Measurements from ENCODE around the gene THADA. TPM values are rescaled to one million over a fixed set of nuclear protein-coding genes. Genes with fewer than 3 reads are reported as not detected.
"Not testable (repeated sequence)": the region's sequence is repeated elsewhere in the genome, so short reads cannot be mapped to it uniquely, and the experiment has no call there.

Gene THADA
- total RNA-seq, 1 experiment from 2014 or later, result 29.4 TPM

DNA sequence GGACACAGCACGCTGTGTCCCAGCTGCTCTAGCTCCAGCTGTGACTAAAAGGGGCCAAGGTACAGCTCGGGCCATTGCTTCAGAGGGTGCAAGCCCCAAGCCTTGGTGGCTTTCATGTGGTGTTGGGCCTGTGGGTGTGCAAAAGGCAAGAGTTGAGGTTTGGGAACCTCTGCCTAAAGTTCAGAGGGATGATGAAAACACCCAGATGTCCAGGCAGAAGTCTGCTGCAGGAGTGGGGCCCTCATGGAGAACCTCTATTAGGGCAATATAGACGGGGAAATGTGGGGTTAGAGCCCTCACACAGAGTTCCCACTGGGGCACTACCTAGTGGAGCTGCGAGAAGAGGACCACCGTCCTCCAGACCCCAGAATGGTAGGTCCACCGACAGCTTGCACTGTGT, 311.5 kb downstream of the THADA start:
- H3K27me3 ChIP-seq (ENCODE audit: low read length); H3K27ac ChIP-seq (ENCODE audit: low read length); H3K4me3 ChIP-seq (ENCODE audit: low read length); H4K20me1 ChIP-seq (ENCODE audit: insufficient read depth, low read depth, low read length); H3K4me1 ChIP-seq (ENCODE audit: low read length); H3K9me2 ChIP-seq (replicated peaks; ENCODE audit: insufficient read depth, low read length); H2AFZ ChIP-seq (ENCODE audit: low read length); H3K4me2 ChIP-seq (ENCODE audit: low read depth, low read length, poor library complexity, severe bottlenecking); H3K79me2 ChIP-seq (ENCODE audit: low read length); DNase-seq; H3K9ac ChIP-seq (ENCODE audit: low read length): not testable (repeated sequence)
- Histone ChIP-seq H3K36me3 (ENCODE audit: insufficient read depth, low read length) (peaks cover 31% of the 10 kb centered on the region), H3K9me3 (ENCODE audit: low read length) (peaks cover 12% of the 10 kb centered on the region; the same call in 1 of the 2 replicates)

DNA sequence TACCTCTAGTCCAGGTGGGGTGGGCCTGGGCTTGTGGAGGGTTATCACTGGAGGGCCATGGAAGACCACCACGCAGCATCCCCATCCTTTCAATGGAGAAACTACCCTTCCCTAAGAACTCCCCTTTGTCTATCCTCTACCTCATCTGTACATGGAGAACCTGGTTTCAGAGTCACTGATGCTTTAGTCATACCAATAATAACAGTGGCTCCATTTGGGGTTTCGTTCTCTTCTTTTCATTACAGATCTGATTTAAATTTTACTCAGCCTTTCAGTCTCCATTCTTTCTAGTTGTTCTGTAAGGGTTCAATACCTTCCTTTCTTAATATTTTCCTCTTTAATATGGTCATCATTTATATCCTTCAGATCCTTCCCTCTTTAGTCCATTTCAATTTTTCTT, 314.8 kb downstream of the THADA start:
- Histone ChIP-seq H3K9ac (ENCODE audit: low read length) (no peak overlapping the region), H3K27me3 (ENCODE audit: low read length) (no peaks in the 10 kb centered on the region), H2AFZ (ENCODE audit: low read length) (no peak overlapping the region), H3K9me2 (replicated peaks; ENCODE audit: insufficient read depth, low read length) (no peaks in the 10 kb centered on the region), H3K4me2 (ENCODE audit: low read depth, low read length, poor library complexity, severe bottlenecking) (no peak overlapping the region), H3K79me2 (ENCODE audit: low read length) (no peaks in the 10 kb centered on the region), H3K9me3 (ENCODE audit: low read length) (peaks cover 12% of the 10 kb centered on the region; the same call in 1 of the 2 replicates), H3K36me3 (ENCODE audit: insufficient read depth, low read length) (peaks cover 20% of the 10 kb centered on the region), H3K4me1 (ENCODE audit: low read length) (peaks cover 11% of the 10 kb centered on the region), H3K27ac (ENCODE audit: low read length) (no peak overlapping the region), H4K20me1 (ENCODE audit: insufficient read depth, low read depth, low read length) (no peaks in the 10 kb centered on the region), H3K4me3 (ENCODE audit: low read length) (no peak overlapping the region)
- DNase-seq, result no peak

DNA sequence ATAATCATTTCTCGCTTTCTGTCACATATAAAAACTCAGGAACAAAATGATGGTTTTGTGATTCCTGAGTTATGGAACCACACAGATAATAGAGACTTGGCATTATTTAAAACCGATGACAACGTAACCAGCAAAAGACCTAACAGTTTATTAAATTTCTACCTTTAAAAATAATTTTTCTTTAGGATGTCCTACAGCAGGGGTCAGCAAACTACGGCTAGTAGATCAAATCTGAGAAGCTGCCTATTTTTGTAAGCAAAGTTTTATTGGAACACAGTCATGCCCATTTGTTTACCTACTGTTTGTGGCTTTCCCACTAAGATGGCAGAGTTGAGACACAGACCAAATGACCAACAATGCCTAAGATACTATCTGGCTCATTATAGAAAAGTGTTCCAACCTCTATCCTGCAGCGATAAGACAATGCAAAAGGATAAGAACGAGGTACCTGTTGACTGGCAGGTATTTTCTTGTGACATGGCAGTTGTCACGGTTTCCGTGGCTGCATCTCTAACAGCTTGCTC, 316.5 kb downstream of the THADA start:
- Histone ChIP-seq H3K79me2 (ENCODE audit: low read length) (no peaks in the 10 kb centered on the region), H4K20me1 (ENCODE audit: insufficient read depth, low read depth, low read length) (no peaks in the 10 kb centered on the region), H3K9me2 (replicated peaks; ENCODE audit: insufficient read depth, low read length) (no peaks in the 10 kb centered on the region), H3K36me3 (ENCODE audit: insufficient read depth, low read length) (peaks cover 6% of the 10 kb centered on the region; the same call in 1 of the 2 replicates), H3K9ac (ENCODE audit: low read length) (no peak overlapping the region), H3K27me3 (ENCODE audit: low read length) (no peaks in the 10 kb centered on the region), H3K4me3 (ENCODE audit: low read length) (no peak overlapping the region), H3K9me3 (ENCODE audit: low read length) (peaks cover 3% of the 10 kb centered on the region; the same call in 1 of the 2 replicates), H2AFZ (ENCODE audit: low read length) (no peak overlapping the region), H3K27ac (ENCODE audit: low read length) (no peak overlapping the region), H3K4me2 (ENCODE audit: low read depth, low read length, poor library complexity, severe bottlenecking) (no peak overlapping the region), H3K4me1 (ENCODE audit: low read length) (peaks cover 11% of the 10 kb centered on the region)
- no peak for DNase-seq

DNA sequence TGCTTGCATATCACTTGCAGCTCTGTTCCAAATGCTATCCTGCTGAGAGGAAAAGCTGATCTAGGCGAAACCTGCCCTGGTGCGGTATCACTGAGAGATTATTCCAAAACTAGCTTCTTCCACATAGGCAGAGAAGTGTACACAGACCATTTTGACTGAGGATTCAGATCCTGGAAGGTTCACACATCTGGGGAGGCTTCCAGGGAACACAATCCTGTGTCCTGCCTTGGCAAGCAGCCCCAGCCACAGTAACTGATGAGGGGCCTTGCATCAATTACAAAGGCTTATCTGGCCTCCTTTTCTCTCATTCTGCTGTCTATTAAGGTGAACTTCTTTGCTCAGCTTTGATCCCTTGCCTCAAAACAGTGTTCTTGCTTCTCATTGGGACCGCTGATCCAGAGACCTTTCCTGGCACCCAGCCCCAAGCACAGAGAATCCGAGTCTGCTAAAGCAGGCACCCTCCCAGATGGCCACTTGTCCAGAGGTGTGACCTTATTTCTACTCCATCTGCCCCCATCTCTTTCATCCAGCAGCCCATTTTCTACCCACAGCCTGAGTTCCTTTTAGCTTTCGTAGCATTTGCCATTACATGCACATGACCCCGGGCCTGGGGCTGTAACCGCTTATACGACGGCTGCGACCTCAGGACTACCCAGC, 317.1 kb downstream of the THADA start:
- Histone ChIP-seq H3K4me2 (ENCODE audit: low read depth, low read length, poor library complexity, severe bottlenecking) (no peak overlapping the region), H3K4me3 (ENCODE audit: low read length) (no peak overlapping the region), H3K36me3 (ENCODE audit: insufficient read depth, low read length) (no peaks in the 10 kb centered on the region; the same call in 1 of the 2 replicates), H3K9me2 (replicated peaks; ENCODE audit: insufficient read depth, low read length) (no peaks in the 10 kb centered on the region), H3K79me2 (ENCODE audit: low read length) (no peaks in the 10 kb centered on the region), H2AFZ (ENCODE audit: low read length) (no peak overlapping the region), H3K27me3 (ENCODE audit: low read length) (no peaks in the 10 kb centered on the region), H3K9ac (ENCODE audit: low read length) (no peak overlapping the region), H3K4me1 (ENCODE audit: low read length) (peaks cover 11% of the 10 kb centered on the region), H3K9me3 (ENCODE audit: low read length) (no peaks in the 10 kb centered on the region), H4K20me1 (ENCODE audit: insufficient read depth, low read depth, low read length) (no peaks in the 10 kb centered on the region), H3K27ac (ENCODE audit: low read length) (no peak overlapping the region)
- no peak for DNase-seq

DNA sequence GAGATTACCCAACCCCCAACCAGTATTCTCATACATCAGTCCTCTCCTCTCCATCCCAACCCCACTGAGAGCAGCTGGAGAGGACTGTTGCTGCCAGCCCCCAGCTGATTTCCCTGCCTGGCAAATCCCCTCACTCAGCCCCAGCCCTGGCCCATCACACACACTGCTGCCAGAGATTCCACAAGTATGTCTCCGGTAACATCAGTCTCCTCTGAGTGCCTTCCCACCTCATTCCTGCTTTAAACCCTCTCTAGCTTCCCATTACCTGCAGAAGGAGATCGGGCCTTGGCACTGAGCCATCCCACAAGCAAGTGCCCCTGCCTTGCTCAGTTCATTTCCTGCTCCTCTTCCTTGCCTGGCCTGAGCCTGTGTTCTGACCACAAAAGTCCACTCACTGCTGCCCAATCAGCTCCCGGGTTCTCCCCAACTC, 318.9 kb downstream of the THADA start:
- no peak overlapping the region for H2AFZ ChIP-seq (ENCODE audit: low read length)
- DNase-seq, result no peak
- H3K27me3 ChIP-seq (ENCODE audit: low read length), result no peaks in the 10 kb centered on the region
- H3K79me2 ChIP-seq (ENCODE audit: low read length), result no peaks in the 10 kb centered on the region
- no peaks in the 10 kb centered on the region for H3K36me3 ChIP-seq (ENCODE audit: insufficient read depth, low read length)
- peaks cover 11% of the 10 kb centered on the region for H3K4me1 ChIP-seq (ENCODE audit: low read length)
- H4K20me1 ChIP-seq (ENCODE audit: insufficient read depth, low read depth, low read length), result no peaks in the 10 kb centered on the region
- no peak overlapping the region for H3K9ac ChIP-seq (ENCODE audit: low read length)
- no peak overlapping the region for H3K4me2 ChIP-seq (ENCODE audit: low read depth, low read length, poor library complexity, severe bottlenecking)
- no peaks in the 10 kb centered on the region for H3K9me3 ChIP-seq (ENCODE audit: low read length)
- H3K4me3 ChIP-seq (ENCODE audit: low read length), result no peak overlapping the region
- no peaks in the 10 kb centered on the region for H3K9me2 ChIP-seq (replicated peaks; ENCODE audit: insufficient read depth, low read length)
- no peak overlapping the region for H3K27ac ChIP-seq (ENCODE audit: low read length)

DNA sequence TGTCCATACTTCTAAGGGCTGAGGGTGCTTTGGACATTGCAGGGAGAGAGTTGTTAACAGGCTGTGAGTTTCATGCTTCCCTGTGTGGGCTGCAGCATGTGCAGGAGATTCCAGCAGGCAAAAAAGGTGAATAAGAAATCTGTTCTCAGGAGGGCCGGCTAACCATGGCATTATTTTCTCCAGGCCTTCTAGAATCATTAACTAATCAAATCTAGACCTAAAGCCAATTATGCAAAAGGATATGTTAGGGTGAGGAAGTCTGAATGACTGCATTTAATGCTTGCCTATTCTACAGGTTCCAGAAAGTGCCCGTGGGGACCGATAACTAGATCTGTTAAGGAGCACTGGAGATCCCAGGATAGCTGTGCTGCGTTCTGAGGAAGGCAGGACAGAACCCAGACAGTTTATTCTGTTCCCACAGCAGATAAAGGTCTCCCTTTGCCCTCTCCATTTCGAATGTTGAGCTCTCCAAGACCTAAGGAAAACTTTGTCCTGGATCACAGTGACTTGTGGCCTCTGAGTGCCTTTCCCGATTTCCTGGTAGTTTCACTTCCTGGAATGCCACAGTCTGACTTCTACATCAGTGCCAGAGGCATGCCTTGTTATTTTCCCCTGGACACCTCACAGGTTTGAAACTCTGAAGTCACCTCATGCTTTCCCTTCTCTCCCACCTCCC, 319.4 kb downstream of the THADA start:
- no peak overlapping the region for H3K27ac ChIP-seq (ENCODE audit: low read length)
- no peak overlapping the region for H2AFZ ChIP-seq (ENCODE audit: low read length)
- no peak for DNase-seq
- H3K9me3 ChIP-seq (ENCODE audit: low read length), result no peaks in the 10 kb centered on the region
- peaks cover 11% of the 10 kb centered on the region for H3K4me1 ChIP-seq (ENCODE audit: low read length)
- H4K20me1 ChIP-seq (ENCODE audit: insufficient read depth, low read depth, low read length), result no peaks in the 10 kb centered on the region
- H3K4me3 ChIP-seq (ENCODE audit: low read length), result no peak overlapping the region
- H3K79me2 ChIP-seq (ENCODE audit: low read length), result no peaks in the 10 kb centered on the region
- no peak overlapping the region for H3K4me2 ChIP-seq (ENCODE audit: low read depth, low read length, poor library complexity, severe bottlenecking)
- no peaks in the 10 kb centered on the region for H3K36me3 ChIP-seq (ENCODE audit: insufficient read depth, low read length)
- H3K9me2 ChIP-seq (replicated peaks; ENCODE audit: insufficient read depth, low read length), result no peaks in the 10 kb centered on the region
- no peaks in the 10 kb centered on the region for H3K27me3 ChIP-seq (ENCODE audit: low read length)
- H3K9ac ChIP-seq (ENCODE audit: low read length), result no peak overlapping the region

DNA sequence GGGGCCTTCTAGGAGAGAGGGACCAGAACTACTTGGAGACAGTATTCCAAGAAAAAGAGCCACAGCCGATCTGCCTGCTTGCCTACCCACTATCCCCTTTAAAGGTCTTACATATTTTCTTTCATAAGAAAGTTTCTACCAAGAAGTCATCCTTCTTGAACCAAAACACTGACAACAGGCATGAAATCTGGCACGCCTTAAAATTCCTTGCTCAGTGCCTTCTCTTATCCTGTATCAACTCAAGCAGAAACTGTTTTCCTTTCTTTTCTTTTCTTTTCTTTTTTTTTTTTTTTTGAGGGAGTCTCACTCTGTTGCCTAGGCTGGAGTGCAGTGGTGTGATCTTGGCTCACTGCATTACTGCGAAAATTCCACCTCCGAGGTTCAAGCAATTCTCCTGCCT, 321.1 kb downstream of the THADA start:
- Histone ChIP-seq H4K20me1 (ENCODE audit: insufficient read depth, low read depth, low read length) (no peaks in the 10 kb centered on the region), H3K4me1 (ENCODE audit: low read length) (peaks cover 11% of the 10 kb centered on the region), H3K9me2 (replicated peaks; ENCODE audit: insufficient read depth, low read length) (no peaks in the 10 kb centered on the region), H3K4me3 (ENCODE audit: low read length) (no peak overlapping the region), H3K9ac (ENCODE audit: low read length) (no peak overlapping the region), H3K9me3 (ENCODE audit: low read length) (no peaks in the 10 kb centered on the region), H3K79me2 (ENCODE audit: low read length) (no peaks in the 10 kb centered on the region), H3K27me3 (ENCODE audit: low read length) (no peaks in the 10 kb centered on the region), H3K36me3 (ENCODE audit: insufficient read depth, low read length) (no peaks in the 10 kb centered on the region), H3K27ac (ENCODE audit: low read length) (no peak overlapping the region), H2AFZ (ENCODE audit: low read length) (no peak overlapping the region), H3K4me2 (ENCODE audit: low read depth, low read length, poor library complexity, severe bottlenecking) (no peak overlapping the region)
- no peak for DNase-seq

DNA sequence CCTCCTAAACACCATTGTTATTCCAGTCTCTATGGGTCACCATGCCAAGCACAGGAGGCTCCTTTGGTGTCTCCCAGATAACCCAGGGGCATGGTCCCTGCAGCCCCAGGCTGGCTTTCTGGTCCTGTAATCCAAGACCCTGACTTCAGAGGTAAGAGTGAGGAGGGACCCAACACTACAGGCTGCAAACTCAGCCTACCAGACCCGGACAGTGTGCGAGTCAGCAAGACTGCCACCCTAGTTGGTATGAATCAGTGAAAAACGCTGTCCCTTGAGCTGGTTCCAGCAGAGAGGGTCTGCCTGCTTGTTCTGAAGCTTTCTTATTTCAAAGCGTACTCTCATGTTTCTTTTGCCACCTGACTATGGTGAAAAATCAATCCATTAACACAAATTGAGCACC, 321.8 kb downstream of the THADA start:
- H4K20me1 ChIP-seq (ENCODE audit: insufficient read depth, low read depth, low read length), result no peaks in the 10 kb centered on the region
- H3K9me2 ChIP-seq (replicated peaks; ENCODE audit: insufficient read depth, low read length), result no peaks in the 10 kb centered on the region
- H3K79me2 ChIP-seq (ENCODE audit: low read length), result no peaks in the 10 kb centered on the region
- no peak overlapping the region for H3K4me2 ChIP-seq (ENCODE audit: low read depth, low read length, poor library complexity, severe bottlenecking)
- H2AFZ ChIP-seq (ENCODE audit: low read length), result no peak overlapping the region
- no peaks in the 10 kb centered on the region for H3K9me3 ChIP-seq (ENCODE audit: low read length)
- H3K9ac ChIP-seq (ENCODE audit: low read length), result no peak overlapping the region
- no peaks in the 10 kb centered on the region for H3K27me3 ChIP-seq (ENCODE audit: low read length)
- H3K4me3 ChIP-seq (ENCODE audit: low read length), result no peak overlapping the region
- H3K27ac ChIP-seq (ENCODE audit: low read length), result no peak overlapping the region
- no peaks in the 10 kb centered on the region for H3K36me3 ChIP-seq (ENCODE audit: insufficient read depth, low read length)
- H3K4me1 ChIP-seq (ENCODE audit: low read length), result peaks cover 11% of the 10 kb centered on the region
- no peak for DNase-seq

Measured in Karpas-422 (cell line).